H1 (cell line): Measurements from ENCODE around the gene KBTBD12. TPM values are rescaled to one million over a fixed set of nuclear protein-coding genes. Genes with fewer than 3 reads are reported as not detected.
"Not testable (repeated sequence)": the region's sequence is repeated elsewhere in the genome, so short reads cannot be mapped to it uniquely, and the experiment has no call there.

Experiments
- CTCF ChIA-PET: fragments of 300-600 bp; sonication (Branson Sonifier 250); formaldehyde crosslinking; loops from one replicate; lab custom pipeline; 2021; ENCODE audit not compliant: partially characterized antibody; lab: Charles Lee
- POLR2A ChIA-PET: fragments of 300-600 bp; sonication (Branson Sonifier 250); formaldehyde crosslinking; loops from one replicate; lab custom pipeline; 2021; ENCODE audit warnings: inconsistent platforms; ENCODE audit not compliant: partially characterized antibody; lab: Charles Lee
- DNase-seq, 2 experiments: peaks; one replicate each; pipeline versions ENCODE4 v3.0.0 to v3.0.0-alpha.2; 2010 to 2022; ENCODE audit warnings: low spot score in 2 of 2, low read depth in 1 of 2, mixed read lengths in 1 of 2
- FAIRE-seq: peaks from 2 replicates; lab custom pipeline; 2011; peaks lifted over from hg19 to GRCh38; lab: Jason Lieb, UNC
- H2AFZ ChIP-seq: 2 replicates; pipeline ENCODE4 v1.8.1; 2012; ENCODE audit warnings: low read length, inconsistent platforms
- H2AK5ac ChIP-seq: 2 replicates; pipeline ENCODE4 v1.6.1; 2013; ENCODE audit warnings: low read depth, low read length
- H2BK120ac ChIP-seq: replicated peaks from 2 replicates; pipeline ENCODE3; 2013; ENCODE audit warnings: low read depth, low read length, inconsistent platforms
- H2BK12ac ChIP-seq: 2 replicates; pipeline ENCODE4 v1.6.1; 2013; ENCODE audit warnings: low read depth, low read length
- H2BK15ac ChIP-seq: 2 replicates; pipeline ENCODE4 v1.6.1; 2013; ENCODE audit warnings: low read length
- H2BK20ac ChIP-seq: 2 replicates; pipeline ENCODE4 v1.6.1; 2013; ENCODE audit warnings: low read length
- H2BK5ac ChIP-seq: 2 replicates; pipeline ENCODE4 v1.6.1; 2013; ENCODE audit warnings: low read depth, low read length
- H3K14ac ChIP-seq: 2 replicates; pipeline ENCODE4 v1.6.1; 2013; ENCODE audit warnings: inconsistent platforms; ENCODE audit not compliant: insufficient read length
- H3K18ac ChIP-seq: 2 replicates; pipeline ENCODE4 v1.6.1; 2013; ENCODE audit warnings: low read length; ENCODE audit errors: extremely low read depth
- H3K23ac ChIP-seq: 2 replicates; pipeline ENCODE4 v1.6.1; 2013; ENCODE audit warnings: inconsistent platforms; ENCODE audit not compliant: insufficient read length
- H3K23me2 ChIP-seq: 2 replicates; pipeline ENCODE4 v1.6.1; 2013; ENCODE audit warnings: low read depth, low read length
- H3K27ac ChIP-seq: 2 replicates; pipeline ENCODE4 v1.6.1; 2011; ENCODE audit warnings: low read depth, low read length, inconsistent platforms
- H3K27me3 ChIP-seq, 4 experiments: replicated peaks in 1 of 4; 1 replicate in 1 of 4; 2 replicates in 3 of 4; pipeline versions ENCODE4 v1.6.1 to v1.8.1; 2011 to 2013; ENCODE audit warnings: low read length in 3 of 4, mild to moderate bottlenecking in 3 of 4, inconsistent platforms in 2 of 4, mixed read lengths in 2 of 4, moderate library complexity in 1 of 4; ENCODE audit not compliant: control insufficient read depth in 3 of 4, insufficient read depth in 3 of 4; ENCODE audit errors: extremely low read depth in 1 of 4
- H3K36me3 ChIP-seq, 4 experiments: 2 replicates each; pipeline versions ENCODE4 v1.6.1 to v1.8.1; 2011 to 2013; ENCODE audit warnings: mild to moderate bottlenecking in 4 of 4, low read length in 3 of 4, moderate library complexity in 2 of 4, control low read depth in 1 of 4, inconsistent platforms in 1 of 4; ENCODE audit not compliant: insufficient read depth in 4 of 4, control insufficient read depth in 2 of 4
- H3K4ac ChIP-seq: replicated peaks from 2 replicates; pipeline ENCODE3; 2013; ENCODE audit warnings: low read length, low read depth, mixed read lengths, inconsistent platforms; ENCODE audit not compliant: insufficient read length
- H3K4me1 ChIP-seq, 4 experiments: replicated peaks in 1 of 4; 1 replicate in 1 of 4; 2 replicates in 3 of 4; pipeline versions ENCODE4 v1.6.1 to v1.8.1; 2011 to 2013; ENCODE audit warnings: low read length in 3 of 4, inconsistent platforms in 2 of 4, mixed read lengths in 1 of 4; ENCODE audit not compliant: insufficient read depth in 4 of 4, control insufficient read depth in 3 of 4
- H3K4me2 ChIP-seq, 2 experiments: 2 replicates each; pipeline versions ENCODE4 v1.6.1 to v1.8.1; 2011 to 2013; ENCODE audit warnings: low read depth in 2 of 2, low read length in 2 of 2, control low read depth in 1 of 2, inconsistent platforms in 1 of 2, mild to moderate bottlenecking in 1 of 2; ENCODE audit not compliant: insufficient read depth in 1 of 2
- H3K4me3 ChIP-seq, 4 experiments: fragments of 200-600, 300-600 bp in 1 of 4; sonication (generic), shearing (Covaris generic), sonication (Bioruptor Twin) in 1 of 4; 2 replicates each; pipeline versions ENCODE4 v1.5.1 to v1.8.1; 2011 to 2016; ENCODE audit warnings: low read length in 4 of 4, low read depth in 3 of 4, control low read depth in 2 of 4, inconsistent platforms in 2 of 4, mild to moderate bottlenecking in 2 of 4, mixed read lengths in 1 of 4, moderate library complexity in 1 of 4; ENCODE audit not compliant: insufficient read depth in 2 of 4; ENCODE audit errors: extremely low read depth in 1 of 4
- H3K56ac ChIP-seq: replicated peaks from 2 replicates; pipeline ENCODE3; 2013; ENCODE audit warnings: low read depth, mild to moderate bottlenecking, mixed read lengths, low read length, inconsistent platforms; ENCODE audit not compliant: insufficient read length
- H3K79me1 ChIP-seq: 2 replicates; pipeline ENCODE4 v1.6.1; 2013; ENCODE audit warnings: low read depth, low read length, control low read depth
- H3K79me2 ChIP-seq, 2 experiments: 2 replicates each; pipeline versions ENCODE4 v1.6.1 to v1.8.1; 2012 to 2013; ENCODE audit warnings: low read length in 2 of 2, mild to moderate bottlenecking in 2 of 2, inconsistent platforms in 1 of 2; ENCODE audit not compliant: insufficient read depth in 2 of 2, control insufficient read depth in 1 of 2
- H3K9ac ChIP-seq, 4 experiments: replicated peaks in 1 of 4; 1 replicate in 1 of 4; 2 replicates in 3 of 4; pipeline versions ENCODE4 v1.6.1 to v1.8.1; 2011 to 2013; ENCODE audit warnings: low read depth in 3 of 4, low read length in 3 of 4, control low read depth in 2 of 4, mild to moderate bottlenecking in 2 of 4, moderate library complexity in 2 of 4, inconsistent platforms in 1 of 4; ENCODE audit errors: extremely low read depth in 1 of 4
- H3K9me3 ChIP-seq, 2 experiments: 2 replicates each; pipeline versions ENCODE4 v1.6.1 to v1.8.1; 2012 to 2013; ENCODE audit warnings: mild to moderate bottlenecking in 2 of 2, moderate library complexity in 2 of 2, control low read depth in 1 of 2, inconsistent platforms in 1 of 2, low read depth in 1 of 2, low read length in 1 of 2, mixed read lengths in 1 of 2; ENCODE audit not compliant: insufficient read depth in 2 of 2
- H4K20me1 ChIP-seq, 2 experiments: replicated peaks in 1 of 2; 2 replicates each; pipeline versions ENCODE3 to v1.8.1; 2011 to 2013; ENCODE audit warnings: inconsistent platforms in 2 of 2, low read length in 2 of 2, mild to moderate bottlenecking in 1 of 2; ENCODE audit not compliant: insufficient read depth in 2 of 2, control insufficient read depth in 1 of 2
- H4K5ac ChIP-seq: 2 replicates; pipeline ENCODE4 v1.6.1; 2013; ENCODE audit warnings: low read length, low read depth, mixed read lengths, inconsistent platforms; ENCODE audit not compliant: insufficient read length
- H4K8ac ChIP-seq: 2 replicates; pipeline ENCODE4 v1.8.0; 2013; ENCODE audit warnings: mild to moderate bottlenecking, moderate library complexity, low read length, inconsistent platforms; ENCODE audit not compliant: insufficient read depth; ENCODE audit errors: extremely low read depth
- H4K91ac ChIP-seq: replicated peaks from 2 replicates; pipeline ENCODE3; 2013; ENCODE audit warnings: low read length, mixed read lengths, inconsistent platforms; ENCODE audit not compliant: insufficient read length
- FOSL1 ChIP-seq: IDR thresholded peaks from 2 replicates; pipeline ENCODE4 v1.6.1; 2011; ENCODE audit warnings: mild to moderate bottlenecking, low read depth, low read length, moderate library complexity; ENCODE audit not compliant: insufficient read depth
- NANOG ChIP-seq: IDR thresholded peaks from 2 replicates; pipeline ENCODE4 v1.6.1; 2011; ENCODE audit warnings: low read length, low read depth, mild to moderate bottlenecking, inconsistent platforms; ENCODE audit not compliant: insufficient read depth, poor library complexity, severe bottlenecking
- SIX5 ChIP-seq: IDR thresholded peaks from 2 replicates; pipeline ENCODE4 v1.6.1; 2011; ENCODE audit warnings: mild to moderate bottlenecking, low read depth, low read length
- USF2 ChIP-seq: IDR thresholded peaks from 2 replicates; pipeline ENCODE4 v1.6.1; 2011; ENCODE audit warnings: low read length, improper control_type of control experiment
- ZNF274 ChIP-seq: IDR thresholded peaks from 2 replicates; pipeline ENCODE4 v1.7.0; 2012; ENCODE audit warnings: low read length, borderline replicate concordance; ENCODE audit errors: extremely low read depth
- WGBS, 2 experiments: shearing (Covaris generic) in 1 of 2; methylation state at CpG; one replicate each; pipeline versions ENCODE4 v1.1.6 to v1.1.7; 2013 to 2015; ENCODE audit warnings: low lambda C conversion rate in 2 of 2, mixed read lengths in 2 of 2, inconsistent platforms in 1 of 2, low coverage in 1 of 2, missing lambda C conversion rate in 1 of 2; ENCODE audit not compliant: insufficient replicate concordance in 2 of 2, insufficient coverage in 1 of 2, insufficient read length in 1 of 2; ENCODE audit errors: extremely low coverage in 1 of 2, missing lambda C conversion rate in 1 of 2; 5-methylcytosine and 5-hydroxymethylcytosine counted together
- polyA plus RNA-seq, 7 experiments: library from polyadenylated mRNA; depleted of rRNA in 3 of 7; stranded (reverse) in 5 of 7; unstranded in 2 of 7; fragments of >200 nt in 5 of 7; fragments of 200-250 nt in 2 of 7; gene quantifications; 1 replicate in 5 of 7; 2 replicates in 1 of 7; 4 replicates in 1 of 7; pipeline versions ENCODE4 v1.2.1 to v1.2.3, GENCODE V29; 2011 to 2013; ENCODE audit warnings: missing spikeins in 2 of 7, mixed read lengths in 2 of 7
- total RNA-seq: library from RNA; stranded (reverse); fragmentation: NEBNext Ultra II Directional; extraction: Animal tissue kit (Norgen Biotek cat#: 25700); gene quantifications from 2 replicates; pipeline ENCODE4 v1.2.1, GENCODE V29; 2021

The KBTBD12 gene
- total and polyA plus RNA-seq, 2 of the 8 experiments (the other 6 are each of a cell fraction or from before 2014, with no cell fraction given) = 0.33 to 0.63 TPM

GRCh38 chr3:127911421-127911931 is 3.6 kb upstream of the KBTBD12 start (continued):
- TF ChIP-seq SIX5 (no peak), NANOG (no peak), FOSL1 (no peak), ZNF274 (no peak), USF2 (no peak)

- not testable (repeated sequence) for H3K14ac ChIP-seq, H3K23ac ChIP-seq, H3K56ac ChIP-seq, H4K20me1 ChIP-seq, H4K8ac ChIP-seq, H3K27ac ChIP-seq, H2BK120ac ChIP-seq, H3K18ac ChIP-seq, H3K4ac ChIP-seq, H3K79me2 ChIP-seq, H3K4me2 ChIP-seq, H3K9ac ChIP-seq, H4K91ac ChIP-seq, H2BK5ac ChIP-seq, H2BK12ac ChIP-seq, H3K9me3 ChIP-seq, H3K79me1 ChIP-seq, H3K36me3 ChIP-seq, H2BK15ac ChIP-seq, H2BK20ac ChIP-seq, H2AFZ ChIP-seq, H4K5ac ChIP-seq, H3K23me2 ChIP-seq, H2AK5ac ChIP-seq, H3K4me3 ChIP-seq, DNase-seq, H3K4me1 ChIP-seq, FAIRE-seq
- CTCF ChIA-PET = interaction anchor here (0.6 to 1.3 kb wide), 4 partner anchors 22 to 1415 kb away, joined by 3 to 5 read pairs (median 4); no protein-coding TSS in a partner anchor
- 88% methylated on average over 2 of the region's 2 CpGs; no CpG with 5 or more reads in 1 of the 2 experiments for WGBS, 2 experiments
- H3K27me3 ChIP-seq = peaks cover 11 to 35% (median 22%) of the 10 kb centered on the region in 4 experiments; a peak in 6 of 7 replicates
- POLR2A ChIA-PET = interaction anchor here (0.6 kb wide), 1 partner anchor 65 kb away, joined by 3 read pairs; no protein-coding TSS in a partner anchor
Observed at GRCh38 chr3:127913841-127914240, 1.2 kb upstream of the KBTBD12 start.
